Right kidney (tissue), 1 donor: ENCODE data around the gene SLC12A2.

Experiments used
- DNase-seq: peaks from one replicate; pipeline ENCODE4 v3.0.0-alpha.2; 2016

Gene SLC12A2

GRCh38 chr5:128093368-128093767 is 9.8 kb downstream of the SLC12A2 start:
- no peak for DNase-seq

- no peak for DNase-seq
Observed at GRCh38 chr5:128097224-128097623, 13.7 kb downstream of the SLC12A2 start.

GRCh38 chr5:128097781-128098180 is 14.2 kb downstream of the SLC12A2 start:
- DNase-seq: no peak

GRCh38 chr5:128099944-128100343 is 16.4 kb downstream of the SLC12A2 start:
- DNase-seq: no peak

DNA sequence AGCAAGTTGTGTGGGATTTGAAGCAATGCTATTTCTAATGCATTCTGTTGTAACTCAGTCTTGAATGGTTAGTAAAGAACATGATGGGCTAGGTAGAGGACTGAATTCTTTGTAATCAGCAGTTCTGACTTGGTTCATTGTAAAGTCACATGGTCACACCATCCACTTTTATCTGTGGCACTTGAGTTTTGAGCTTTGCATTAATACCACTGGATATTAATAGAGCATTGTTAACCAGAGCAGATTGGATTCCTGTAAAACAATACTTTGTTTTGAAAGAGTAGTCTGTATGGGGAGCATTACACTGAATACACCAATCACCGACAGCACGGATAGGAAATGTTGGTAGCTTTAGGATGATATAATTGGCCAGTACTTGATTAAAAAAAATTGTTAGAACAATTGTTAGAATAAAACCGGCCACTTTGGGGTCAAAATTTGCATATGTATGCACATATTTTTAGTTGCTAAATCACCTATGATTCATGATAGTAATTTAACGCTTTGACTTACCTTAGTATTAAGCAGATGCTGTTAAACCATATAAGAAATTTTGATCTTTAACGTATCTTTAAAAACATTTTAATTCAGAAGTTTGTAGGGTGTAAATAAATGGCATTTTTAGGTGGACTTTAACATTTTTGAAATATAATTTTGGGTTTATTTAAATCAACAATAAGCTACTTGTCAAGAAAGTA is 17.4 kb downstream of the SLC12A2 start:
- no peak for DNase-seq

GRCh38 chr5:128101676-128102075 is 18.1 kb downstream of the SLC12A2 start:
- no peak for DNase-seq

DNA sequence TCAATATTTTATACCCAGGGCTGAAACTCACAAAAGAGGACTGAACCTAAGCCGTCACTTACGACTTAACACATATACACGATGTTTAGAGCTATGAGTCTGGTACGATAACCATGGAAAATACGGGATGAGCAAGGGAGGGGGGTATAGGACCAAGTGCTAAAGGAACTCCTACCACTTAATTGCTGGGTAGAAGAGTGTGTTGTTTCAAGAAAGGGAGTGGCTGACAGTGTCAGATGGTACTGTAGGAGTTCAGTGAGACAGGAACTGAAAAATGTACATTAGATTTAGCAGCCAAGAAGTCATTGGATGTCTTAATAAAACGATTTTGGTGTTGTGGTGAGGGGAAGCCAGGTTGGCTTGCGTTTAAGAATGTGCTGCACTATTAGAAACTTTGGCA is 21.6 kb downstream of the SLC12A2 start:
- DNase-seq: no peak

- no peak for DNase-seq
Observed at GRCh38 chr5:128109138-128109537, 25.6 kb downstream of the SLC12A2 start.

DNA sequence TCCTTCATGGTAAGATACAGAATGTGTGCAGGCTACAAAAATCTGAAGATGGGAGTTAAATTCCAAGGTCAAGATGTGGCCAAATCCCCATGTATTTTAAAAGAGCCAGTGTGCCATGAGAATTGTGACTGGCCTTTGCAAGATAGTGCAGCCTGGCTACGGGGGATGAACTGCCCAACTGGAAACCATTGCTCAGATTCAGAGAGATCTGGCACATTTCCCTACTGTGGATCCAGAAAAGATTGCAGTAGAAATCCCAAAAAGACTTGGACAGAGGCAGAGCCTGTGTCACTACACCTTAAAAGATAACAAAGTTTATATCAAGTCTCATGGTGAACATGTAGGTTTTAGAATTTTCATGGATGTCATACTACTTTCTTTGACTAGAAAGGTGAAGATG is 26.2 kb downstream of the SLC12A2 start:
- no peak for DNase-seq

DNA sequence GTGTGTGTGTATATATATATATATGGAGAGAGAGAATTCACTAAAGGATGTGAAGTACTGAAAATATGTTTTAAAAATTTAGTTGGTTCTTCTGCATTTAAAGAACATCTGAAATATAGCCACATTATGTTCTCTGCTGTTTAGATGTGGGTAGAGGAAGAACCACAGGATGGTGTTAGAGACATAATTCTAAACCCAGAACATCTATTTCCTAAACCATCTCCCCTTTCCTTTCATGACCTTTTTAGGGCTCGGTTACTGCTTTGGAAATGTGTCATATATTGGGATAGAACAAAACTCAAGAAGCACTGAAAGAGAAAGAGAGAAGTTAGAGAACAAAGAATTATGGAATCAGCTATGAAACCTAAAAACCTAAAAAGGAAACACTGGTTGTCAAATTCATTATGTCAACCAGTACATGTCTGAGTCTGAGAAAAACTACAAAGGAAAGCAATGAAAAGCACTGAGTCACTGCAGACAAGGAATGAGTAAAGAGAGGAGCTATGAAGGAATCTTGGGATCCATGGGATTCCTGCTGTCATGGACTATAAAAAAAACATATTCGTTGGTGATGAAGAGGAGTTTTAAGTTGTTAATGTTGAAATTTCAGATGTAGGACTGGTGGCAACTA is 28.4 kb downstream of the SLC12A2 start:
- DNase-seq: no peak

DNA sequence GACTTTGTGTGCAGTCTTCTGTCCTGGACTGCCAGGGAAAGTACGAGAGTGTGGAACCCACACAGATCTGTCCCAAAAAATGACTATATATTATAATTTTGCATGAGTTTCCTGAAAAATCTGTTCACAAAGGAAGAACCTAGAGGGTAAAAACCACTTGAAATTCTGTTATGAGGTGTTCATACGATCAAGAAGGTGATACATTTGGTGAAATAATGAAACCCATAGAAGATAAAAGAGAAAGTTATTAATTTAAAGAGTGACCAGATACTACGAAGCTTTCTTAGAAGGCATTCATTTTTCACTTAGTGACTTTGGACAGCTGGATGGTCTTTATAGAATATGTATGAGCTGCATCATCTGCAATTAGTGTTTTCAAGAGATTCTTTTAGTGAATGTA is 32.9 kb downstream of the SLC12A2 start:
- DNase-seq: no peak

DNA sequence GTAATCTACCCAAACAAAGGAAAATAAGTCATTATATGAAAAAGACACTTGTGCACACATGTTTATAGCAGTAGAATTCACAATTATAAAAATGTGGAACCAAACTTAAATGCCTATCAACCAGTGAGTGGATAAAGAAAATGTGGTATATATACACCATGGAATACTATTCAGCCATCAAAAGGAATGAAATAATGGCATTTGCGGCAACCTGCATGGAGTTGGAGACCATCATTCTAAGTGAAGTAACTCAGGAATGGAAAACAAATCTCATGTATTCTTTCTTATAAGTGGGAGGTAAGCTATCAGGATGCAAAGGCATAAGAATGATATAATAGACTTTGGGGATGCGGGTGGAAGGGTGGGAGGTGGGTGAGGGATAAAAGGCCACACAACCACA is 34.6 kb downstream of the SLC12A2 start:
- no peak for DNase-seq

DNA sequence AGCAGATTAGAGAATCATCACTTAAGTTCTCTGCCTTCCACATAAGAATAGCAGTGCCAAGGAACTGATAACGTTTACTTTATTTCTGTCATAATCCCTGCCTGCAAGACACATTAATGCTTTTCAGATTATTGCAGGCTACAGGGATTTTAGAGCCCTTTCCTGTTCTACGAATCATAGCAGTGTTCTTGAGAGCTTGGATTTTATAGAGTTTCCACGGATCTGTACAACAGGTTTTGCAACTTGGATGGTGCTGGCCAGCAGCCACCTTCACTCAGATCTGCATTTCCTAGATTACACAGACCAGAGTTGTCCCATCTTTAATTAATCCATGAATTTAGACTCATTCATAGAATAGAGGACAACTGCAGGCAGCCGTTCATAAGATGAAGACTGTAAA is 38.1 kb downstream of the SLC12A2 start:
- no peak for DNase-seq

DNA sequence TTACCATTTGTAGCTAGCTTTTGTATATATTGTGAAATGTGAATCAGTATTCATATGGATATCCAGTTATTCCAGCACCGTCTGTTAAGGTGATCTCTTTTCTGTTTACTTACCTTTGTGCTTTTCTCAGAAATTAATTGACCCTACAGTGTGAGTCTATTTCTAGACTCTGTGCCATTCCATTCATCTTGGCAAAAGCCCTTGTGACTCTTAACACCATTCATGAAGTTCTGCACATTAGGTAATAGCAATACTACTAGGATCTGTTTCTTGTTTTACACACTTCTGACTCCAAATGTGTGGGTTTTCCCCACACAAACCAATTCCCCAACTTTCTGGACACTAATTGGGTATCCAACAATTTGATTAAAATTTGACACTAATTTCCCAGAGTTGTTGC is 40.4 kb downstream of the SLC12A2 start:
- no peak for DNase-seq

DNA sequence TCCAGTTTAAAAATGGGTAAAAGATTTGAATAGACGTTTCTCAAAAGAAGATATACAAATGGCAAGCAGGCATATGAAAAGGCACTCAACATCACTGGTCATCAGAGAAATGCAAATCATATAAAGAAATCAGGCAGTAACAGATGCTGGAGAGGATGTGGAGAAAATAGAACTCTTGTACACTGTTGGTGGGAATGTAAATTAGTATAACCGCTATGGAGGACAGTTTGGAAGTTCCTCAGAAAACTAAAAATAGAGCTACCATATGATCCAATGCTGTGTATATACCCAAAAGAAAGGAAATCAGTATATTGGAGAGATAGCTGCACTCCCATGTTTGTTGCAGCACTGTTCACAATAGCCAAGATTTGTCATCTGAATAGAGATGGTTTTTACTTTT is 42.7 kb downstream of the SLC12A2 start:
- DNase-seq: no peak

DNA sequence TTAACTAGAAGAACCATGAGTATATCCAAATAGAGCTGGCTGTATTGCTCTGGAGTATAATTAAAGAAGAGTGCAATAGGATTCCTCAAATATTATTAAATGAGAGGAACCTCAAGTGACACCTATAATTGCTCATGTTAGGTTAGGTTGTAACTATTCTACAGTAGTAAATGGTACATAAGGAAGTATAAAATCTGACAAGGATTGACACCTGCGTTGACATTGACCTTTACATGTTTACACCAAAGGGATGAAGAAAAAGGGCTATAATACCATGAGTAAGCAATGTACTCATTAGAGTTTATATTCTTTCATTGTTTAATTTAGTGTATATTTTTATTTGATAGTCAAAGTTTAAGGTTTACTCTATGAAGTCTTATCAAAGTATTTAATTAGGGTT is 48.9 kb downstream of the SLC12A2 start:
- DNase-seq: no peak

GRCh38 chr5:128135286-128135685 is 51.7 kb downstream of the SLC12A2 start:
- no peak for DNase-seq

DNA sequence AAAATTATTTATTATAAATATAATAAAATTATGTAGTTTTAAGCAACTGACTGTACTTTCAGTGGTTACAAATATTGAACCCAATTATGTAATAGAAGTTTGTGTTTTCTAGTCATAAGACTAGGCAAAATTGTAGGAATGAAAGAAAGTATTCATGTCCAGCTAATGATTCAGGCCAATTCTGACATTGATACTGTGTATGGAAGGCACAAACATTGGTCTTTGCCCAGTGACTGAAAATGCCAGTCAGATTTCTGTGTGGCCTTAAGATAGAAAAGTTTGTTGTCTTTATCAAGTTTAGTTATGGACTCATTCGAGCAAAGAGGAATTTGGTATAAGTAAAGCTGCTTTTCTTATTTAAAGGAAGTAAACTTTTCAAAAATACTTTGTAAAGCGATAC is 60.3 kb downstream of the SLC12A2 start:
- DNase-seq: no peak

- no peak for DNase-seq
Observed at GRCh38 chr5:128144491-128144890, 60.9 kb downstream of the SLC12A2 start.

DNA sequence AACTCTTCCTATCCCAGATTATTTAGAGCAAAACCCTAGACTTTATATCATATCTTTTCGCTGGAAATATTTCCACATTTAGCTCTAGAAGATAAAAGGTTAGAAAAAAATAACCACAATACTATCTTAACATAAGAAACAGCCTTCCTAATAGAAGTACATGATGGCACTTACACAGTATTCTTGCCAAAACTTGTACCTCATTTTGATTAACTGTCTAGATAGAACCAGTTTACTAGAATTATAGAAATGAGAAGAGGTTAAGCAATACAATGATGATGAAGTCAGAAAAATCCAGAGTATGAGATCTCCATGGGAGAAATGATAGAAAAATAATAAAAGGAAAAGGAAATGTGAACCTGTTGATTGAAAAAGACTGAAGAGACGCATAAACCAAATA is 63.1 kb downstream of the SLC12A2 start:
- no peak for DNase-seq

- no peak for DNase-seq
Observed at GRCh38 chr5:128154943-128155342, 71.4 kb downstream of the SLC12A2 start.

GRCh38 chr5:128155776-128156175 is 72.2 kb downstream of the SLC12A2 start:
- no peak for DNase-seq

DNA sequence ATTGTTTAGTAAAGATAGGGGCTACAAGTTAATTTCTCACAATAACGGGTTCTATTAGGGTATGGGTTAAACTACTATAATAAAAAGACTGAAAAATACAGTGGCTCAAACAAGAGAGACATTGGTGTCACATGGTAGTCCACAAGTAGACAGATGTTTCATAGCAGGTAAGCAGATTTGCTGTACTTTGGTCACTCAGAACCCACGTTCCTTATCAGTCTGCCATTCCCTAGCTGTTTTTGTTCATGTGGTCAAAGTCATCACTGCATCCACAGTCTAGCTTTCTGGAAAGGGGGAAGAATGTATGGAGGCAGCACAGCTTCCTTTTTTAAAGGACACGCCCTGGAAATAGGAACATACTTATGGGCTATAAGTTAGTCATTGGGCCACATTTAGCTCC is 73.0 kb downstream of the SLC12A2 start:
- DNase-seq: no peak

DNA sequence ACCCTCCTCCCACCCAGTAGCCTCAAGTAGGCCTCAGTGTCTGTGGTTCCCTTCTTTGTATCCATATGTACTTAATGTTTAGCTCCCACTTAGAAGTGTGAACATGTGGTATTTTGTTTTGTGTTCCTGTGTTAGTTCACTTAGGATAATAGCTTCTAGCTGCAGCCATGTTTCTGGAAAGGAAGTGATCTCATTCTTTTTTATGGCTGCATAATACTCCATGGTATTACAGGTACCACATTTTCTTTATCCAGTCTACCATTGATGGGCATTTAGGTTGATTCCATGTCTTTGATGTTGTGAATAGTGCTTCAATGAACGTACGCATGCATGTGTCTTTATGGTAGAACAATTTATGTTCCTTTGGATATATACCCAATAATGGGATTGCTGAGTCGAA is 74.8 kb downstream of the SLC12A2 start:
- DNase-seq: no peak

DNA sequence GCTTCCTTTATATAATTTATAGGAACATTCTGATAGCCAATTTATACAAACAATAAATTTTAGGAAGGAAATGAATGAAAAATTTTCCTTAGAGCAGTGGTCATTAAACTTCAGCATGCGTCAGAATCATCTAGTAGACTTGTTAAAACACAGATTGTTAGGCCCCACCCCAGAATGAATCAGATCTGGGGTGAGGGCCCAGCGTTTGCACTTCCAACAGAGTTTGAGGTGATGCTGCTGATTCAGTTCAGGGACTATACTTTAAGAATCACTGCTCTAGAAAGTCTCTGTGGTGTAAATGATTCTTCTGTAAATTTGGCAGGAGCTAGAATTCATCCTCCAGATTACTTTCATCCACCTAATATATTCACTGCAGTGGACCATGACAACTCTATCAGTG is 80.4 kb downstream of the SLC12A2 start:
- no peak for DNase-seq
